ENCODE data around the gene PRSS57. TPM values are rescaled to one million over a fixed set of nuclear protein-coding genes. Genes with fewer than 3 reads are reported as not detected.

PRSS57 gene
- total and polyA plus RNA-seq, 2 of the 13 experiments (the other 11 are each of a cell fraction or from before 2014, with no cell fraction given), result 0.12 TPM; not detected in 1

DNA sequence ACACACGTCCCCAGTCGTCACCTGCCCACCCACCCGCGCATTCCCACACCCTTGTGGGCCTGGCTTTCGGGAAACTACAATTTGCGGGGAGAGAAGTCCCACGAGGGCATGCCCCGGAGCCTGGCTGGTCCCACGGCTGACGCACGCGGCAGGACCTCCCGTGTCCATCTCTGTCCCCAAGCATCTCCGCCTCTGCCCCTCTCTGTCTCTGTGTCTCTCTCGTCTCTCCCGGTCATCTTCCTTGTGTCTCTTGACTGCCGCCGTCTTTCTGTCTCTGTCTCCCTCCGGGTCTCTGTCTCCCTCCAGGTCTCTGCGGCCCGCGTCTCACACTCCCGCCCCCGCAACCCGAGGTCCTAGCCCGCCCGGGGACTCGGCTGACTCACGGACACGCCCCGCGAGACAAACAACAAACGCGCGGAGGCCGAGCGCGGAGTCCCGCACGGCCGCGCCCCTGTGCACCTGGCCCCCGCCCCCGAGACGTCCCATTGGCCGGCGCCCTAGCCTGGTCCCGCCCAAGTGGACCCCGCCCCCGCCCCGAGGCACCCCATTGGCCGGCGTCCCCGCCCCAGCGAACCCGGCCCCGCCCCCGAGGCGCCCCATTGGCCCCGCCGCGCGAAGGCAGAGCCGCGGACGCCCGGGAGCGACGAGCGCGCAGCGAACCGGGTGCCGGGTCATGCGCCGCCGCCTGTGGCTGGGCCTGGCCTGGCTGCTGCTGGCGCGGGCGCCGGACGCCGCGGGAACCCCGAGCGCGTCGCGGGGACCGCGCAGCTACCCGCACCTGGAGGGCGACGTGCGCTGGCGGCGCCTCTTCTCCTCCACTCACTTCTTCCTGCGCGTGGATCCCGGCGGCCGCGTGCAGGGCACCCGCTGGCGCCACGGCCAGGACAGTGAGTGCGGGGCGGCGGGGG is 55.7 kb downstream of the PRSS57 start, which contains the start of gene FGF22 (continued):
- TF ChIP-seq SETDB1 (CRISPR knock-in tag; IDR thresholded peaks at IDR 0.05; ENCODE audit: borderline replicate concordance) (no peak), NR1H2 (CRISPR knock-in tag; IDR thresholded peaks at IDR 0.05; ENCODE audit: borderline replicate concordance, low read depth) (no peak), ZNF3 (CRISPR knock-in tag; IDR thresholded peaks at IDR 0.05) (no peak), FOXP1 (IDR thresholded peaks at IDR 0.05) (no peak), FOXP1 (CRISPR knock-in tag; IDR thresholded peaks at IDR 0.05) (no peak), NFRKB (IDR thresholded peaks at IDR 0.05) (no peak), GTF3A (CRISPR knock-in tag; conservative IDR thresholded peaks at IDR 0.05) (no peak), DDIT3 (CRISPR knock-in tag; IDR thresholded peaks at IDR 0.05) (no peak), KMT2A (CRISPR knock-in tag; IDR thresholded peaks at IDR 0.05) (no peak), TBX2 (CRISPR knock-in tag; IDR thresholded peaks at IDR 0.05; ENCODE audit: borderline replicate concordance) (peak; percentile 21; the same call in 1 of the 2 replicates), ATF7 (IDR thresholded peaks at IDR 0.05) (no peak), ATF7 (CRISPR knock-in tag; IDR thresholded peaks at IDR 0.05) (no peak), FOSL2 (CRISPR knock-in tag; IDR thresholded peaks at IDR 0.05) (peak; percentile 28; the same call in 1 of the 2 replicates)
- TF ChIP-seq, protein P1, sequence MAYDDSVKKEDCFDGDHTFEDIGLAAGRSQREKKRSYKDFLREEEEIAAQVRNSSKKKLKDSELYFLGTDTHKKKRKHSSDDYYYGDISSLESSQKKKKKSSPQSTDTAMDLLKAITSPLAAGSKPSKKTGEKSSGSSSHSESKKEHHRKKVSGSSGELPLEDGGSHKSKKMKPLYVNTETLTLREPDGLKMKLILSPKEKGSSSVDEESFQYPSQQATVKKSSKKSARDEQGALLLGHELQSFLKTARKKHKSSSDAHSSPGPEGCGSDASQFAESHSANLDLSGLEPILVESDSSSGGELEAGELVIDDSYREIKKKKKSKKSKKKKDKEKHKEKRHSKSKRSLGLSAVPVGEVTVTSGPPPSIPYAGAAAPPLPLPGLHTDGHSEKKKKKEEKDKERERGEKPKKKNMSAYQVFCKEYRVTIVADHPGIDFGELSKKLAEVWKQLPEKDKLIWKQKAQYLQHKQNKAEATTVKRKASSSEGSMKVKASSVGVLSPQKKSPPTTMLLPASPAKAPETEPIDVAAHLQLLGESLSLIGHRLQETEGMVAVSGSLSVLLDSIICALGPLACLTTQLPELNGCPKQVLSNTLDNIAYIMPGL (CRISPR knock-in tag; IDR thresholded peaks at IDR 0.05; ENCODE audit: borderline replicate concordance in 1 of 2, low read depth in 1 of 2), result no peak

Measured in HepG2 (cell line).